H9 (cell line): Measurements from ENCODE around the gene CCNF. TPM values are rescaled to one million over a fixed set of nuclear protein-coding genes. Genes with fewer than 3 reads are reported as not detected.

ENCODE experiments used
- DNase-seq: peaks from one replicate; pipeline ENCODE4 v3.0.0-alpha.2; 2017
- H2AFZ ChIP-seq: one replicate; pipeline ENCODE4 v1.6.1; 2013; ENCODE audit warnings: mild to moderate bottlenecking, low read length, control low read depth, moderate library complexity
- H2AK5ac ChIP-seq: 2 replicates; pipeline ENCODE4 v1.6.1; 2013; ENCODE audit warnings: low read length, control low read depth, mixed read lengths; ENCODE audit not compliant: insufficient read length
- H2BK120ac ChIP-seq: one replicate; pipeline ENCODE4 v1.6.1; 2013; ENCODE audit warnings: low read depth, mild to moderate bottlenecking, low read length, control low read depth, inconsistent platforms; ENCODE audit not compliant: poor library complexity, severe bottlenecking
- H2BK12ac ChIP-seq: 2 replicates; pipeline ENCODE4 v1.6.1; 2013; ENCODE audit warnings: low read length, control low read depth, mixed read lengths, low read depth; ENCODE audit not compliant: insufficient read length
- H2BK15ac ChIP-seq: 2 replicates; pipeline ENCODE4 v1.6.1; 2013; ENCODE audit warnings: low read depth, low read length, control low read depth
- H2BK20ac ChIP-seq: one replicate; pipeline ENCODE4 v1.6.1; 2013; ENCODE audit warnings: low read depth, mild to moderate bottlenecking, low read length, control low read depth, inconsistent platforms; ENCODE audit not compliant: poor library complexity, severe bottlenecking
- H2BK5ac ChIP-seq: 2 replicates; pipeline ENCODE4 v1.6.1; 2013; ENCODE audit warnings: low read length, control low read depth, mixed read lengths; ENCODE audit not compliant: insufficient read length
- H3K14ac ChIP-seq: 2 replicates; pipeline ENCODE4 v1.6.1; 2013; ENCODE audit warnings: low read length, control low read depth; ENCODE audit not compliant: insufficient read depth
- H3K18ac ChIP-seq: 2 replicates; pipeline ENCODE4 v1.6.1; 2013; ENCODE audit warnings: low read depth, mild to moderate bottlenecking, mixed read lengths, low read length, control low read depth; ENCODE audit not compliant: insufficient read length
- H3K23ac ChIP-seq: 2 replicates; pipeline ENCODE4 v1.6.1; 2013; ENCODE audit warnings: low read length, control low read depth, mixed read lengths, low read depth; ENCODE audit not compliant: insufficient read length
- H3K23me2 ChIP-seq: 2 replicates; pipeline ENCODE4 v1.6.1; 2013; ENCODE audit warnings: low read depth, mild to moderate bottlenecking, mixed read lengths, low read length, control low read depth; ENCODE audit not compliant: insufficient read length, poor library complexity, severe bottlenecking
- H3K27ac ChIP-seq: 2 replicates; pipeline ENCODE4 v1.5.1; 2013; ENCODE audit warnings: low read length, control low read depth, mixed read lengths, low read depth; ENCODE audit not compliant: insufficient read length
- H3K27me3 ChIP-seq: 2 replicates; pipeline ENCODE4 v1.6.1; 2013; ENCODE audit warnings: low read length, control low read depth, inconsistent platforms; ENCODE audit not compliant: insufficient read depth
- H3K4ac ChIP-seq: 2 replicates; pipeline ENCODE4 v1.6.1; 2013; ENCODE audit warnings: low read depth, mild to moderate bottlenecking, control low read depth, inconsistent platforms, low read length, moderate library complexity
- H3K4me1 ChIP-seq: 2 replicates; pipeline ENCODE4 v1.6.1; 2013; ENCODE audit warnings: low read length, control low read depth, inconsistent platforms; ENCODE audit not compliant: insufficient read depth
- H3K4me2 ChIP-seq: 2 replicates; pipeline ENCODE4 v1.6.1; 2013; ENCODE audit warnings: low read length, control low read depth, mixed read lengths; ENCODE audit not compliant: insufficient read length, insufficient read depth
- H3K56ac ChIP-seq: 2 replicates; pipeline ENCODE4 v1.6.1; 2013; ENCODE audit warnings: low read depth, mild to moderate bottlenecking, mixed read lengths, low read length, control low read depth; ENCODE audit not compliant: insufficient read length
- H3K79me1 ChIP-seq: 2 replicates; pipeline ENCODE4 v1.6.1; 2013; ENCODE audit warnings: low read depth, mild to moderate bottlenecking, moderate library complexity, low read length, control low read depth, inconsistent platforms; ENCODE audit not compliant: insufficient read depth, poor library complexity, severe bottlenecking
- H3K79me2 ChIP-seq: 2 replicates; pipeline ENCODE4 v1.6.1; 2013; ENCODE audit warnings: low read length, control low read depth, inconsistent platforms; ENCODE audit not compliant: insufficient read depth
- H3K9ac ChIP-seq: 2 replicates; pipeline ENCODE4 v1.6.1; 2013; ENCODE audit warnings: low read length, control low read depth, mixed read lengths; ENCODE audit not compliant: insufficient read length; ENCODE audit errors: extremely low read depth
- H3K9me3 ChIP-seq: one replicate; pipeline ENCODE4 v1.6.1; 2013; ENCODE audit warnings: low read depth, low read length, inconsistent platforms; ENCODE audit not compliant: control insufficient read depth
- H3T11ph ChIP-seq: one replicate; pipeline ENCODE4 v1.6.1; 2013; ENCODE audit warnings: mild to moderate bottlenecking, low read length, control low read depth, inconsistent platforms
- H4K20me1 ChIP-seq: one replicate; pipeline ENCODE4 v1.6.1; 2013; ENCODE audit not compliant: control insufficient read depth, insufficient read length, insufficient read depth
- H4K5ac ChIP-seq: 2 replicates; pipeline ENCODE4 v1.6.1; 2013; ENCODE audit warnings: low read depth, mild to moderate bottlenecking, mixed read lengths, low read length, control low read depth; ENCODE audit not compliant: insufficient read length
- H4K8ac ChIP-seq: replicated peaks from 2 replicates; pipeline ENCODE4 v1.6.1; 2013; ENCODE audit warnings: low read length, control low read depth, mixed read lengths, low read depth; ENCODE audit not compliant: insufficient read length
- H4K91ac ChIP-seq: 2 replicates; pipeline ENCODE4 v1.6.1; 2013; ENCODE audit warnings: low read depth, mild to moderate bottlenecking, moderate library complexity, mixed read lengths, low read length, control low read depth; ENCODE audit not compliant: insufficient read length
- H3K27ac Mint-ChIP-seq, 3 experiments: 2 replicates in 2 of 3; 3 replicates in 1 of 3; pipeline ENCODE4 v1.8.0; 2020 to 2021; ENCODE audit warnings: mixed read lengths in 3 of 3, mild to moderate bottlenecking in 1 of 3, moderate library complexity in 1 of 3
- H3K27me3 Mint-ChIP-seq: 2 replicates; pipeline ENCODE4 v1.8.0; 2021; ENCODE audit warnings: low read depth, mild to moderate bottlenecking, moderate library complexity, mixed read lengths
- H3K36me3 Mint-ChIP-seq, 3 experiments: 2 replicates in 2 of 3; 3 replicates in 1 of 3; pipeline ENCODE4 v1.8.0; 2020 to 2021; ENCODE audit warnings: low read depth in 3 of 3, mixed read lengths in 3 of 3; ENCODE audit not compliant: insufficient read depth in 1 of 3
- H3K4me1 Mint-ChIP-seq, 2 experiments: 2 replicates each; pipeline ENCODE4 v1.8.0; 2020; ENCODE audit warnings: mixed read lengths in 2 of 2
- H3K4me3 Mint-ChIP-seq, 2 experiments: 2 replicates in 1 of 2; 3 replicates in 1 of 2; pipeline ENCODE4 v1.8.0; 2020 to 2021; ENCODE audit warnings: mild to moderate bottlenecking in 2 of 2, mixed read lengths in 2 of 2, moderate library complexity in 1 of 2
- H3K9me3 Mint-ChIP-seq, 2 experiments: 2 replicates in 1 of 2; 3 replicates in 1 of 2; pipeline ENCODE4 v1.8.0; 2020; ENCODE audit warnings: mild to moderate bottlenecking in 2 of 2, mixed read lengths in 2 of 2, moderate library complexity in 1 of 2
- CTCF ChIP-seq: fragments of 200-600 bp; sonication (generic); conservative IDR thresholded peaks from 3 replicates; pipeline ENCODE4 v1.8.0; 2021; ENCODE audit warnings: antibody characterized with exemption, mild to moderate bottlenecking
- WGBS: extraction: QIAGEN DNeasy Blood & Tissue Kit; methylation state at CpG from one replicate; pipeline ENCODE4 v1.1.7; 2013; ENCODE audit warnings: missing lambda C conversion rate, low lambda C conversion rate, mixed read lengths; ENCODE audit not compliant: insufficient read length; ENCODE audit errors: extremely low coverage; 5-methylcytosine and 5-hydroxymethylcytosine counted together
- total RNA-seq: library from RNA; stranded (reverse); gene quantifications from 2 replicates; pipeline ENCODE4 v1.2.1, GENCODE V29; 2021

CCNF gene
- total RNA-seq, 1 experiment from 2014 or later: 61.6 TPM

- WGBS: no CpG with 5 or more reads among the region's 29 CpGs
- Mint-ChIP-seq H3K36me3 (peaks cover 0 to 18% (median 4%) of the 10 kb centered on the region in 3 experiments; a peak in 4 of 7 replicates), H3K27me3 (no peaks in the 10 kb centered on the region), H3K9me3 (no peaks in the 10 kb centered on the region), H3K4me1 (peaks cover 3 to 5% of the 10 kb centered on the region in 2 experiments), H3K27ac (no peak overlapping the region), H3K4me3 (no peak overlapping the region)
- H3K27me3 ChIP-seq: no peaks in the 10 kb centered on the region
- H3K14ac ChIP-seq: no peak overlapping the region
- no peak overlapping the region for H2BK12ac ChIP-seq
- H2AFZ ChIP-seq: no peak overlapping the region
- H3K18ac ChIP-seq: no peak overlapping the region
- no peak overlapping the region for H3K4me2 ChIP-seq
- H3K79me2 ChIP-seq: no peaks in the 10 kb centered on the region
- no peak overlapping the region for H4K5ac ChIP-seq
- H3K4ac ChIP-seq: no peak overlapping the region
- H2BK15ac ChIP-seq: no peak overlapping the region
- TF ChIP-seq CTCF: no peak
- no peak overlapping the region for H2BK20ac ChIP-seq
- peaks cover 3% of the 10 kb centered on the region for H3K23me2 ChIP-seq
- H3K4me1 ChIP-seq: no peaks in the 10 kb centered on the region
- no peak for DNase-seq
- H4K8ac ChIP-seq: no peak overlapping the region
- H3K9me3 ChIP-seq: no peaks in the 10 kb centered on the region
- H2AK5ac ChIP-seq: no peak overlapping the region
- no peak overlapping the region for H3K9ac ChIP-seq
- H2BK5ac ChIP-seq: no peak overlapping the region
- H2BK120ac ChIP-seq: no peak overlapping the region
- no peaks in the 10 kb centered on the region for H4K20me1 ChIP-seq
- H3K56ac ChIP-seq: no peak overlapping the region
- H3K79me1 ChIP-seq: no peaks in the 10 kb centered on the region
- H3K27ac ChIP-seq: no peak overlapping the region
- H4K91ac ChIP-seq: no peak overlapping the region
- no peak overlapping the region for H3T11ph ChIP-seq
- no peak overlapping the region for H3K23ac ChIP-seq
Observed at GRCh38 chr16:2499890-2500429, 70.7 kb downstream of the CCNF start.
